GM10266 (cell line): ENCODE data around the gene MUS81.

Experiments used
- DNase-seq: peaks from one replicate; pipeline ENCODE4 v3.0.0; 2012; ENCODE audit errors: extremely low spot score
- CTCF ChIP-seq: IDR thresholded peaks from 2 replicates; pipeline ENCODE4 v1.5.1; 2012; ENCODE audit warnings: mild to moderate bottlenecking, low read depth; ENCODE audit not compliant: control insufficient read depth, insufficient read depth; ENCODE audit errors: missing control alignments

MUS81 gene

GRCh38 chr11:65900899-65901180 is 40.6 kb downstream of the MUS81 start:
- TF ChIP-seq CTCF, result no peak
- no peak for DNase-seq

GRCh38 chr11:65903068-65903481 is 42.8 kb downstream of the MUS81 start:
- DNase-seq, result no peak
- no peak for TF ChIP-seq CTCF

GRCh38 chr11:65903715-65904114 is 43.5 kb downstream of the MUS81 start:
- TF ChIP-seq CTCF, result no peak
- no peak for DNase-seq

- no peak for TF ChIP-seq CTCF
- no peak for DNase-seq
These were observed 46.4 kb downstream of the MUS81 start for GRCh38 chr11:65906602-65907001.

GRCh38 chr11:65907878-65908277 is 47.6 kb downstream of the MUS81 start:
- no peak for TF ChIP-seq CTCF
- no peak for DNase-seq

GRCh38 chr11:65911682-65912568 is 51.7 kb downstream of the MUS81 start:
- DNase-seq, result no peak
- TF ChIP-seq CTCF, result no peak

GRCh38 chr11:65912845-65913244 is 52.6 kb downstream of the MUS81 start:
- TF ChIP-seq CTCF, result no peak
- no peak for DNase-seq
